Measurements from ENCODE around the gene TNKS1BP1.
"Not testable (repeated sequence)": the region's sequence is repeated elsewhere in the genome, so short reads cannot be mapped to it uniquely, and the experiment has no call there.

The TNKS1BP1 gene

GRCh38 chr11:57324886-57325734 is at the start of gene TNKS1BP1:
Gene TNKS1BP1, minus strand, starts transcription at chr11:57324952. Its CDS starts 3,067 bp downstream, at chr11:57321885.
- DNase-seq (ENCODE audit: low spot score) = peak; percentile 84

GRCh38 chr11:57373146-57373545 is 48.4 kb upstream of the TNKS1BP1 start:
- no peak for DNase-seq (ENCODE audit: low spot score)

- no peak for DNase-seq (ENCODE audit: low spot score)
Measured at GRCh38 chr11:57370941-57371340, 46.2 kb upstream of the TNKS1BP1 start.

- DNase-seq (ENCODE audit: low spot score) = no peak
Measured at GRCh38 chr11:57370251-57370650, 45.5 kb upstream of the TNKS1BP1 start.

- DNase-seq (ENCODE audit: low spot score) = no peak
Measured at GRCh38 chr11:57368845-57369232, 44.1 kb upstream of the TNKS1BP1 start.

GRCh38 chr11:57368106-57368844 is 43.5 kb upstream of the TNKS1BP1 start:
- DNase-seq (ENCODE audit: low spot score) = no peak

- DNase-seq (ENCODE audit: low spot score) = no peak
Measured at GRCh38 chr11:57364851-57365660, 40.3 kb upstream of the TNKS1BP1 start.

GRCh38 chr11:57363131-57364080 is 38.7 kb upstream of the TNKS1BP1 start:
- DNase-seq (ENCODE audit: low spot score) = no peak

- DNase-seq (ENCODE audit: low spot score) = no peak
Measured at GRCh38 chr11:57361926-57362325, 37.2 kb upstream of the TNKS1BP1 start.

GRCh38 chr11:57361420-57361819 is 36.7 kb upstream of the TNKS1BP1 start:
- DNase-seq (ENCODE audit: low spot score) = not testable (repeated sequence)

GRCh38 chr11:57360991-57361390 is 36.2 kb upstream of the TNKS1BP1 start:
- no peak for DNase-seq (ENCODE audit: low spot score)

- DNase-seq (ENCODE audit: low spot score) = no peak
Measured at GRCh38 chr11:57359896-57360690, 35.3 kb upstream of the TNKS1BP1 start.

GRCh38 chr11:57359396-57359795 is 34.6 kb upstream of the TNKS1BP1 start:
- no peak for DNase-seq (ENCODE audit: low spot score)

GRCh38 chr11:57358991-57359390 is 34.2 kb upstream of the TNKS1BP1 start:
- DNase-seq (ENCODE audit: low spot score) = no peak

GRCh38 chr11:57358543-57358961 is 33.8 kb upstream of the TNKS1BP1 start:
- DNase-seq (ENCODE audit: low spot score) = no peak

- no peak for DNase-seq (ENCODE audit: low spot score)
Measured at GRCh38 chr11:57357856-57358255, 33.1 kb upstream of the TNKS1BP1 start.

- DNase-seq (ENCODE audit: low spot score) = no peak
Measured at GRCh38 chr11:57357310-57357709, 32.6 kb upstream of the TNKS1BP1 start.

- no peak for DNase-seq (ENCODE audit: low spot score)
Measured at GRCh38 chr11:57356268-57356667, 31.5 kb upstream of the TNKS1BP1 start.

- no peak for DNase-seq (ENCODE audit: low spot score)
Measured at GRCh38 chr11:57354699-57355098, 29.9 kb upstream of the TNKS1BP1 start.

GRCh38 chr11:57353852-57354251 is 29.1 kb upstream of the TNKS1BP1 start:
- no peak for DNase-seq (ENCODE audit: low spot score)

Measured in kidney capillary endothelial cell (primary cell).